Psoas muscle (tissue), 8 donors: ENCODE measurements around the gene SERAC1. TPM values are rescaled to one million over a fixed set of nuclear protein-coding genes. Genes with fewer than 3 reads are reported as not detected.

Experiments
- ATAC-seq, 4 donors: fragments of 200-7000 bp; cut with Tn5 transposase; one replicate each; pipeline ENCODE4 v1.9.1; 2020; ENCODE audit warnings: moderate library complexity in 3 of 4, mild to moderate bottlenecking in 2 of 4
- DNase-seq, 2 donors: peaks; one replicate each; pipeline ENCODE4 v3.0.0-alpha.2; 2020
- H3K27ac ChIP-seq: fragments of 200-600 bp; one replicate; pipeline ENCODE4 v1.8.0; 2022
- H3K27me3 ChIP-seq, 3 donors: fragments of 200-600 bp in 1 of 3; one replicate each; pipeline versions ENCODE4 v1.6.1 to v1.8.0; 2013 to 2022; ENCODE audit warnings: low read length in 2 of 3, mild to moderate bottlenecking in 2 of 3, moderate library complexity in 1 of 3; ENCODE audit not compliant: insufficient read depth in 3 of 3
- H3K36me3 ChIP-seq, 2 donors: fragments of 200-600 bp in 1 of 2; one replicate each; pipeline versions ENCODE4 v1.6.1 to v1.8.0; 2013 to 2022; ENCODE audit warnings: low read depth in 1 of 2, mild to moderate bottlenecking in 1 of 2, moderate library complexity in 1 of 2; ENCODE audit not compliant: insufficient read depth in 1 of 2
- H3K4me1 ChIP-seq: fragments of 200-600 bp; one replicate; pipeline ENCODE4 v1.8.0; 2022
- H3K4me3 ChIP-seq: fragments of 200-600 bp; one replicate; pipeline ENCODE4 v1.8.0; 2022; ENCODE audit warnings: mild to moderate bottlenecking
- H3K9me3 ChIP-seq: fragments of 200-600 bp; one replicate; pipeline ENCODE4 v1.8.0; 2022
- CTCF ChIP-seq: fragments of 200-600 bp; IDR thresholded peaks from one replicate; pipeline ENCODE4 v1.8.0; 2022; ENCODE audit warnings: antibody characterized with exemption
- WGBS, 3 donors: extraction: QIAGEN DNeasy Blood & Tissue Kit; methylation state at CpG; one replicate each; pipeline versions ENCODE4 v1.1.6 to v1.1.7; 2013; 5-methylcytosine and 5-hydroxymethylcytosine counted together
- intact Hi-C, 2 donors: fragments of 100-400 bp; cut with DNase I; formaldehyde crosslinking; loops; one replicate each; pipeline versions ENCODE4 v1.11.0 to v1.14.2; 2022
- polyA plus RNA-seq, 3 donors: library from polyadenylated mRNA; stranded (reverse); fragments of 200-250 nt; gene quantifications; one replicate each; pipeline ENCODE4 v1.2.3, GENCODE V29; 2013
- total RNA-seq, 4 donors: library from RNA; stranded (reverse); fragmentation: NEBNext Ultra II Directional in 2 of 4; extraction: Animal tissue kit (Norgen Biotek cat#: 25700) in 2 of 4; gene quantifications; one replicate each; pipeline versions ENCODE4 v1.2.1 to v1.2.4, GENCODE V29; 2021 to 2023
- donor health status: healthy with polysubstance abuse.
- donor health status: DM: no; HTN: no; CAD: no; lungs with moderate emphysema.
- donor health status: Bipolar disorder and iron deficiency.
- donor health status: healthy.
- donor health status: DM: yes; HTN: yes; CAD: no.
- donor health status: DM: no; HTN: no; CAD: no.
- donor health status: DM: no; HTN: no; CAD: no.
- donor health status: DM: yes; HTN: yes; CAD: no.

The SERAC1 gene
- total and polyA plus RNA-seq, 7 donors = 3.9 to 11.0 (median 6.5) TPM

GRCh38 chr6:158103228-158103627, 64.8 kb downstream of the SERAC1 start:
- Histone ChIP-seq H3K27ac (no peak overlapping the region), H3K27me3 (no peaks in the 10 kb centered on the region), H3K4me3 (no peak overlapping the region), H3K36me3 (peaks cover 0 to 4% of the 10 kb centered on the region in 2 donors), H3K9me3 (no peaks in the 10 kb centered on the region), H3K4me1 (no peaks in the 10 kb centered on the region)
- TF ChIP-seq CTCF = no peak
- no peak for ATAC-seq
- intact Hi-C loops = no loop called here
- no peak for DNase-seq
- 85 to 91% (median 88%) methylated on average over 4 of the region's 4 CpGs for WGBS, 3 donors

GRCh38 chr6:158095671-158096070, 72.4 kb downstream of the SERAC1 start:
- ATAC-seq = no peak
- TF ChIP-seq CTCF = no peak
- H3K36me3 ChIP-seq = peaks cover 2 to 61% of the 10 kb centered on the region in 2 donors
- no peaks in the 10 kb centered on the region for H3K4me1 ChIP-seq
- H3K4me3 ChIP-seq = no peak overlapping the region
- H3K27me3 ChIP-seq = no peaks in the 10 kb centered on the region
- no peak for DNase-seq
- whole genome bisulfite sequencing, 3 donors = 94 to 96% (median 96%) methylated on average over 15 of the region's 15 CpGs
- H3K27ac ChIP-seq = no peak overlapping the region
- H3K9me3 ChIP-seq = no peaks in the 10 kb centered on the region
- intact Hi-C loops = no loop called here

- DNase-seq (no peak), ATAC-seq (peak in 1 of 4 donors; percentile 53)
- Histone ChIP-seq H3K36me3 (peaks cover 2 to 62% of the 10 kb centered on the region in 2 donors), H3K9me3 (no peaks in the 10 kb centered on the region), H3K4me3 (no peak overlapping the region), H3K27me3 (no peaks in the 10 kb centered on the region), H3K4me1 (no peaks in the 10 kb centered on the region), H3K27ac (no peak overlapping the region)
- WGBS, 3 donors = 86 to 96% (median 95%) methylated on average over 6 of the region's 6 CpGs
- no peak for TF ChIP-seq CTCF
- intact Hi-C loops = no loop called here
Measured at GRCh38 chr6:158095031-158095430, 73.0 kb downstream of the SERAC1 start.

- Histone ChIP-seq H3K27ac (no peak overlapping the region), H3K27me3 (no peaks in the 10 kb centered on the region), H3K4me3 (no peak overlapping the region), H3K9me3 (no peaks in the 10 kb centered on the region), H3K36me3 (peaks cover 2 to 63% of the 10 kb centered on the region in 2 donors), H3K4me1 (no peaks in the 10 kb centered on the region)
- WGBS, 3 donors = 80 to 87% (median 86%) methylated on average over 9 of the region's 9 CpGs
- intact Hi-C loops = no loop called here
- ATAC-seq = no peak
- no peak for DNase-seq
- no peak for TF ChIP-seq CTCF
Measured at GRCh38 chr6:158092806-158093205, 75.3 kb downstream of the SERAC1 start.

- no peak for ATAC-seq
- no peaks in the 10 kb centered on the region for H3K4me1 ChIP-seq
- no peak overlapping the region for H3K4me3 ChIP-seq
- 87 to 89% (median 88%) methylated on average over 14 of the region's 14 CpGs for WGBS, 3 donors
- TF ChIP-seq CTCF = no peak
- peaks cover 4 to 45% of the 10 kb centered on the region in 2 donors for H3K36me3 ChIP-seq
- no peaks in the 10 kb centered on the region for H3K9me3 ChIP-seq
- no peaks in the 10 kb centered on the region for H3K27me3 ChIP-seq
- no peak for DNase-seq
- no peak overlapping the region for H3K27ac ChIP-seq
- intact Hi-C loops = no loop called here
Measured at GRCh38 chr6:158087224-158087867, 80.7 kb downstream of the SERAC1 start.
